ENCODE results near the gene IFIT2. TPM values are rescaled to one million over a fixed set of nuclear protein-coding genes. Genes with fewer than 3 reads are reported as not detected.
"Not testable (repeated sequence)": the region's sequence is repeated elsewhere in the genome, so short reads cannot be mapped to it uniquely, and the experiment has no call there.

Gene IFIT2, protein sequence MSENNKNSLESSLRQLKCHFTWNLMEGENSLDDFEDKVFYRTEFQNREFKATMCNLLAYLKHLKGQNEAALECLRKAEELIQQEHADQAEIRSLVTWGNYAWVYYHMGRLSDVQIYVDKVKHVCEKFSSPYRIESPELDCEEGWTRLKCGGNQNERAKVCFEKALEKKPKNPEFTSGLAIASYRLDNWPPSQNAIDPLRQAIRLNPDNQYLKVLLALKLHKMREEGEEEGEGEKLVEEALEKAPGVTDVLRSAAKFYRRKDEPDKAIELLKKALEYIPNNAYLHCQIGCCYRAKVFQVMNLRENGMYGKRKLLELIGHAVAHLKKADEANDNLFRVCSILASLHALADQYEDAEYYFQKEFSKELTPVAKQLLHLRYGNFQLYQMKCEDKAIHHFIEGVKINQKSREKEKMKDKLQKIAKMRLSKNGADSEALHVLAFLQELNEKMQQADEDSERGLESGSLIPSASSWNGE
- 1 to 10 TPM; 1.3 to 1.5 TPM for total RNA-seq
- 7.1 TPM for polyA plus RNA-seq

DNA sequence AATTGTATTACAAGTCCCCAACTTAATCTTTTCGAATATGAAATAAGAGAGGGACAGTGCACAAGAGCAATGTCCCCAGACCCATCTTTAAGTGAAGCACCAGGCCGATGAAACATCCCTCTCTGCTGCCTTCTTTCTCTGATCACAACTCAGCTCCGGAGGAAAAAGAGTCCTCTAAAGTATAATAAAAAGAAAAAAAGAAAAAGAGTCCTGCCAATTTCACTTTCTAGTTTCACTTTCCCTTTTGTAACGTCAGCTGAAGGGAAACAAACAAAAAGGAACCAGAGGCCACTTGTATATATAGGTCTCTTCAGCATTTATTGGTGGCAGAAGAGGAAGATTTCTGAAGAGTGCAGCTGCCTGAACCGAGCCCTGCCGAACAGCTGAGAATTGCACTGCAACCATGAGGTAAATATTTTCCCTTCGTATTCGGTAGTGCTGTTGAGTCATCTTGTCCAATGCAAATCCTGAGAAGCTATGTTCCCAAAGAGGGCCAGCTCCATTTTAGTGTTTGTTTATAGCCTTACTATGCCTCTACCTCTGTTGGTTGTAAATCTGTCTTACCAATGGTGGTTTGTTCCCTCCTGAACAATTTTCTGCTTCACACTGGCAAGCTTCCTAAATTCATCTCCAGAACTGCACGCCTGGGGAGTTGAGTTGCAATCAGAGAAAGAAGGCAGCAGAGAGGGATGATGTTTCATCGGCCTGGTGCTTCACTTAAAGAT lies at the start of gene IFIT2:
Gene IFIT2, plus strand, starts transcription at position 326 of the 725 bp plus-strand sequence. Its CDS starts 78 bp downstream, at position 404.
- POLR2A ChIA-PET = interaction anchor here (0.6 to 1.8 kb wide), 5 partner anchors 30 to 343 kb away, joined by 3 to 9 read pairs (median 5); partner anchors contain the start of genes IFIT1 and IFIT5
- peaks cover 3 to 14% (median 9%) of the 10 kb centered on the region in 5 donors for H3K9me3 Mint-ChIP-seq
- H3K4me3 Mint-ChIP-seq = peak within 1 kb of the TSS; percentile 90 to 97 (median 95)
- H3K4me3 ChIP-seq (ENCODE audit: low read length) = peak within 1 kb of the TSS; percentile 87
- H3K4me1 ChIP-seq (ENCODE audit: insufficient read depth, low read length) = peaks cover 28% of the 10 kb centered on the region
- peak within 1 kb of the TSS; percentile 72 for H3K27ac ChIP-seq (ENCODE audit: low read depth, low read length)
- peak within 1 kb of the TSS; percentile 92 to 99 (median 98) for H3K27ac Mint-ChIP-seq
- CTCF ChIA-PET = interaction anchor here (0.8 to 1.5 kb wide), 9 partner anchors 13 to 117 kb away, joined by 3 to 6 read pairs (median 3); partner anchors contain the start of genes IFIT5 and LIPA
- H3K27me3 Mint-ChIP-seq = no peaks in the 10 kb centered on the region
- DNase-seq = peak in 4 of 5 donors; percentile 10 to 60 (median 52)
- H3K4me1 Mint-ChIP-seq = peaks cover 36 to 54% (median 46%) of the 10 kb centered on the region in 3 donors
- no peaks in the 10 kb centered on the region for H3K9me3 ChIP-seq (ENCODE audit: low read length)
- peaks cover 13% of the 10 kb centered on the region for H3K36me3 ChIP-seq (ENCODE audit: insufficient read depth, low read length)
- peaks cover 17 to 47% (median 37%) of the 10 kb centered on the region in 3 donors for H3K36me3 Mint-ChIP-seq
- H3K27me3 ChIP-seq (ENCODE audit: insufficient read depth, low read length, poor library complexity, severe bottlenecking) = no peaks in the 10 kb centered on the region

DNA sequence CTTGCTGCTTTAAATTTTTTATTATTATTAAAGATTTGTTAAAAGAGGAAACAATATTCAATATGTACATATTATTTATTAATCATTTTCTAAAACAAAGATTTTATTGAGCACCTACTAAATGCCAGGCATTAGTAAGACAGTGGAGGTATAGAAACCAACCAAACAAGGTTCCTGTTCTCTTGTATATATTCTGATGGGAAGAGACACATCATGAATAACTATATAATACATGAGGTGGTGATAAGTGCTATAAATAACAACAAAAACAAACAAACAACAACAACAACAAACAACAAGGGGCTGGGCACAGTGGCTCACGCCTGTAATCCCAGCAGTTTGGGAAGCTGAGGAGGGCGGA lies 49.6 kb upstream of the IFIT2 start:
- Mint-ChIP-seq H3K4me1 (peaks cover 24 to 27% (median 26%) of the 10 kb centered on the region in 3 donors), H3K4me3 (peak overlapping the region in 2 of 7 donors; percentile 89 to 92), H3K36me3 (peaks cover 2 to 5% (median 2%) of the 10 kb centered on the region in 3 donors), H3K27ac (peak overlapping the region in 5 of 8 donors; percentile 40 to 90 (median 62)), H3K27me3 (peaks cover 0 to 11% of the 10 kb centered on the region in 2 donors), H3K9me3 (peaks cover 0 to 5% (median 0%) of the 10 kb centered on the region in 5 donors)
- H3K27me3 ChIP-seq (ENCODE audit: insufficient read depth, low read length, poor library complexity, severe bottlenecking) = no peaks in the 10 kb centered on the region
- H3K36me3 ChIP-seq (ENCODE audit: insufficient read depth, low read length) = no peaks in the 10 kb centered on the region
- H3K4me1 ChIP-seq (ENCODE audit: insufficient read depth, low read length) = peaks cover 16% of the 10 kb centered on the region
- ChIA-PET POLR2A (interaction anchor here (0.6 to 1.7 kb wide), 5 partner anchors 140 to 449 kb away, joined by 3 to 7 read pairs (median 4); partner anchors contain the start of genes IFIT1, IFIT5 and KIF20B), CTCF (interaction anchor here (1.3 to 2.0 kb wide), 5 partner anchors 22 to 223 kb away, joined by 3 to 9 read pairs (median 4); partner anchors contain the start of gene IFIT2)
- H3K9me3 ChIP-seq (ENCODE audit: low read length) = no peaks in the 10 kb centered on the region
- no peak overlapping the region for H3K4me3 ChIP-seq (ENCODE audit: low read length)
- DNase-seq = no peak
- no peak overlapping the region for H3K27ac ChIP-seq (ENCODE audit: low read depth, low read length)

- POLR2A ChIA-PET; H3K4me3 Mint-ChIP-seq; H3K36me3 ChIP-seq (ENCODE audit: insufficient read depth, low read length); H3K9me3 ChIP-seq (ENCODE audit: low read length); H3K27ac ChIP-seq (ENCODE audit: low read depth, low read length); H3K4me3 ChIP-seq (ENCODE audit: low read length); DNase-seq; H3K36me3 Mint-ChIP-seq; H3K27me3 ChIP-seq (ENCODE audit: insufficient read depth, low read length, poor library complexity, severe bottlenecking); H3K27ac Mint-ChIP-seq; H3K9me3 Mint-ChIP-seq: not testable (repeated sequence)
- Mint-ChIP-seq H3K4me1 (peaks cover 12 to 14% (median 12%) of the 10 kb centered on the region in 3 donors), H3K27me3 (peaks cover 0 to 18% of the 10 kb centered on the region in 2 donors)
- peaks cover 16% of the 10 kb centered on the region for H3K4me1 ChIP-seq (ENCODE audit: insufficient read depth, low read length)
- CTCF ChIA-PET = interaction anchor here (1.0 to 1.6 kb wide), 2 partner anchors 9 to 114 kb away, joined by 3 to 5 read pairs; no protein-coding TSS in a partner anchor
Measured at GRCh38 chr10:89255091-89255579, 46.7 kb upstream of the IFIT2 start.

DNA sequence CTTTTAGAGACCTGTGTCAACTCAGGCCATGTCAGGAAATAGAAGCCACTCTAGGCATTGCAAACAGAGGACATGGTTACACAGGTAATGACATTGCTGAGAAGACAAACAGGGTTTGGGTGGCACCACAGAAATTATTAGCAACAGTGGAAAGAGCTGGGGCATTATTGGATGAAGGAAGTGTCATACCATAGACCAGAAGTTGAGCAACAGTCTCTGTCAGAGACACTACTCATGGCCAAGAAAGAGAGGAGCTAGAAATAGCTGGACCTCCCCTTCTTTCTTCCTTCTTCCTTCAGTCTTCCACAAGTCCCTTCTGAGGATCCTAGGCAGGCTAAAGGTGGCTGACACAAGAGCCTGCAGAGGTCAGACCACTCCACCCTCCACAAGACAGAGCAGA lies 46.1 kb upstream of the IFIT2 start:
- H3K27ac Mint-ChIP-seq = no peak overlapping the region
- H3K4me3 Mint-ChIP-seq = no peak overlapping the region
- no peak overlapping the region for H3K27ac ChIP-seq (ENCODE audit: low read depth, low read length)
- no peaks in the 10 kb centered on the region for H3K36me3 ChIP-seq (ENCODE audit: insufficient read depth, low read length)
- peaks cover 0 to 5% (median 2%) of the 10 kb centered on the region in 3 donors for H3K36me3 Mint-ChIP-seq
- ChIA-PET CTCF (interaction anchor here (1.0 to 1.6 kb wide), 2 partner anchors 9 to 114 kb away, joined by 3 to 5 read pairs; no protein-coding TSS in a partner anchor), POLR2A (no interaction called here)
- DNase-seq = no peak
- peaks cover 0 to 5% (median 0%) of the 10 kb centered on the region in 5 donors for H3K9me3 Mint-ChIP-seq
- peaks cover 10% of the 10 kb centered on the region for H3K4me1 ChIP-seq (ENCODE audit: insufficient read depth, low read length)
- H3K4me1 Mint-ChIP-seq = peaks cover 5 to 11% (median 9%) of the 10 kb centered on the region in 3 donors
- no peaks in the 10 kb centered on the region for H3K9me3 ChIP-seq (ENCODE audit: low read length)
- H3K27me3 Mint-ChIP-seq = peaks cover 0 to 18% of the 10 kb centered on the region in 2 donors
- H3K4me3 ChIP-seq (ENCODE audit: low read length) = no peak overlapping the region
- no peaks in the 10 kb centered on the region for H3K27me3 ChIP-seq (ENCODE audit: insufficient read depth, low read length, poor library complexity, severe bottlenecking)

- peaks cover 0 to 5% (median 0%) of the 10 kb centered on the region in 5 donors for H3K9me3 Mint-ChIP-seq
Measured at GRCh38 chr10:89256340-89256739, 45.5 kb upstream of the IFIT2 start.

GRCh38 chr10:89256962-89257361 lies 44.9 kb upstream of the IFIT2 start:
- Histone ChIP-seq H3K36me3 (ENCODE audit: insufficient read depth, low read length) (no peaks in the 10 kb centered on the region), H3K27me3 (ENCODE audit: insufficient read depth, low read length, poor library complexity, severe bottlenecking) (no peaks in the 10 kb centered on the region), H3K4me3 (ENCODE audit: low read length) (no peak overlapping the region), H3K27ac (ENCODE audit: low read depth, low read length) (no peak overlapping the region), H3K9me3 (ENCODE audit: low read length) (no peaks in the 10 kb centered on the region), H3K4me1 (ENCODE audit: insufficient read depth, low read length) (peaks cover 6% of the 10 kb centered on the region)
- H3K4me3 Mint-ChIP-seq = no peak overlapping the region
- peaks cover 0 to 5% (median 0%) of the 10 kb centered on the region in 3 donors for H3K36me3 Mint-ChIP-seq
- ChIA-PET POLR2A (no interaction called here), CTCF (no interaction called here)
- H3K4me1 Mint-ChIP-seq = peaks cover 0 to 3% (median 3%) of the 10 kb centered on the region in 3 donors
- peaks cover 0 to 18% of the 10 kb centered on the region in 2 donors for H3K27me3 Mint-ChIP-seq
- H3K27ac Mint-ChIP-seq = no peak overlapping the region
- H3K9me3 Mint-ChIP-seq = peaks cover 0 to 5% (median 0%) of the 10 kb centered on the region in 5 donors
- DNase-seq = no peak

More at GRCh38 chr10:89256340-89256739, 45.5 kb upstream of the IFIT2 start:
- no peaks in the 10 kb centered on the region for H3K9me3 ChIP-seq (ENCODE audit: low read length)
- Mint-ChIP-seq H3K27ac (no peak overlapping the region), H3K27me3 (peaks cover 0 to 18% of the 10 kb centered on the region in 2 donors), H3K4me3 (no peak overlapping the region), H3K36me3 (peaks cover 0 to 5% (median under 1%) of the 10 kb centered on the region in 3 donors), H3K4me1 (peaks cover 0 to 6% (median 3%) of the 10 kb centered on the region in 3 donors)
- POLR2A ChIA-PET = no interaction called here
- CTCF ChIA-PET = interaction anchor here (1.0 kb wide), 1 partner anchor 8 kb away, joined by 3 read pairs; no protein-coding TSS in a partner anchor
- no peak overlapping the region for H3K4me3 ChIP-seq (ENCODE audit: low read length)
- DNase-seq = no peak
- no peaks in the 10 kb centered on the region for H3K27me3 ChIP-seq (ENCODE audit: insufficient read depth, low read length, poor library complexity, severe bottlenecking)
- H3K4me1 ChIP-seq (ENCODE audit: insufficient read depth, low read length) = peaks cover 6% of the 10 kb centered on the region
- H3K27ac ChIP-seq (ENCODE audit: low read depth, low read length) = no peak overlapping the region
- H3K36me3 ChIP-seq (ENCODE audit: insufficient read depth, low read length) = no peaks in the 10 kb centered on the region

DNA sequence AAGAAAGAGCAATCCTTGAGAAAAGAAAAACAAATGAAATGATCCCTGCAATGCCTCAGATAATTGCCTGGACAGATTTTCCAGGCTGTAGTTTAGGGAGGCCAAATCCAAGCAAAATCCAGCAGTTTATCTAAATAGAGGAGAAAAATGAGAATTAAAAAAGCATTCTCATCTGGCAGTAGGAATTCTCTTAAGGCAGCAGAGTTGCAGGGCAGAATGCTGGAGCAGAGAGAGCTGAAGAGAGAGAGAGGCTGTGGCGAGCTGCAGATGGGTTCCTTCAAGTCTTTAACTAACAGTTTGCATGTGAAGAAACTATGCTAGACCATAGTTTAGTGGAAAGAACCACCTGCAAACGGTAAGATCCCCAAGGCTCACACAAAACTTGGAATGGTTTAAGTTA lies 44.3 kb upstream of the IFIT2 start:
- DNase-seq = no peak
- Histone ChIP-seq H3K27me3 (ENCODE audit: insufficient read depth, low read length, poor library complexity, severe bottlenecking) (no peaks in the 10 kb centered on the region), H3K4me1 (ENCODE audit: insufficient read depth, low read length) (peaks cover 1% of the 10 kb centered on the region), H3K27ac (ENCODE audit: low read depth, low read length) (no peak overlapping the region), H3K9me3 (ENCODE audit: low read length) (no peaks in the 10 kb centered on the region), H3K4me3 (ENCODE audit: low read length) (no peak overlapping the region), H3K36me3 (ENCODE audit: insufficient read depth, low read length) (no peaks in the 10 kb centered on the region)
- POLR2A ChIA-PET = no interaction called here
- H3K4me3 Mint-ChIP-seq = no peak overlapping the region
- H3K4me1 Mint-ChIP-seq = peaks cover 0 to 3% (median 3%) of the 10 kb centered on the region in 3 donors
- peaks cover 0 to 5% (median 0%) of the 10 kb centered on the region in 5 donors for H3K9me3 Mint-ChIP-seq
- H3K27ac Mint-ChIP-seq = no peak overlapping the region
- CTCF ChIA-PET = no interaction called here
- peaks cover 0 to 5% (median 0%) of the 10 kb centered on the region in 3 donors for H3K36me3 Mint-ChIP-seq
- peaks cover 0 to 18% of the 10 kb centered on the region in 2 donors for H3K27me3 Mint-ChIP-seq

All from CD8-positive, alpha-beta memory T cell (primary cell).